ENCODE results near the gene POLR3F. TPM values are rescaled to one million over a fixed set of nuclear protein-coding genes. Genes with fewer than 3 reads are reported as not detected.

Gene POLR3F
- total and polyA plus RNA-seq, 2 donors (not counting 3 experiments of a cell fraction or from before 2014, with no cell fraction given) = 4.5 to 9.8 TPM

- ChIA-PET CTCF (interaction anchor here (0.6 kb wide), 1 partner anchor 1187 kb away, joined by 3 read pairs; no protein-coding TSS in a partner anchor), POLR2A (interaction anchor here (0.7 kb wide), 1 partner anchor 358 kb away, joined by 6 read pairs; no protein-coding TSS in a partner anchor)
- TF ChIP-seq, protein P1, sequence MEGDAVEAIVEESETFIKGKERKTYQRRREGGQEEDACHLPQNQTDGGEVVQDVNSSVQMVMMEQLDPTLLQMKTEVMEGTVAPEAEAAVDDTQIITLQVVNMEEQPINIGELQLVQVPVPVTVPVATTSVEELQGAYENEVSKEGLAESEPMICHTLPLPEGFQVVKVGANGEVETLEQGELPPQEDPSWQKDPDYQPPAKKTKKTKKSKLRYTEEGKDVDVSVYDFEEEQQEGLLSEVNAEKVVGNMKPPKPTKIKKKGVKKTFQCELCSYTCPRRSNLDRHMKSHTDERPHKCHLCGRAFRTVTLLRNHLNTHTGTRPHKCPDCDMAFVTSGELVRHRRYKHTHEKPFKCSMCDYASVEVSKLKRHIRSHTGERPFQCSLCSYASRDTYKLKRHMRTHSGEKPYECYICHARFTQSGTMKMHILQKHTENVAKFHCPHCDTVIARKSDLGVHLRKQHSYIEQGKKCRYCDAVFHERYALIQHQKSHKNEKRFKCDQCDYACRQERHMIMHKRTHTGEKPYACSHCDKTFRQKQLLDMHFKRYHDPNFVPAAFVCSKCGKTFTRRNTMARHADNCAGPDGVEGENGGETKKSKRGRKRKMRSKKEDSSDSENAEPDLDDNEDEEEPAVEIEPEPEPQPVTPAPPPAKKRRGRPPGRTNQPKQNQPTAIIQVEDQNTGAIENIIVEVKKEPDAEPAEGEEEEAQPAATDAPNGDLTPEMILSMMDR (IDR thresholded peaks at IDR 0.05; ENCODE audit: extremely low read depth in 1 of 2, insufficient read depth in 1 of 2, low read depth in 1 of 2, low read length in 2 of 2) = no peak
- TF ChIP-seq, protein P2, sequence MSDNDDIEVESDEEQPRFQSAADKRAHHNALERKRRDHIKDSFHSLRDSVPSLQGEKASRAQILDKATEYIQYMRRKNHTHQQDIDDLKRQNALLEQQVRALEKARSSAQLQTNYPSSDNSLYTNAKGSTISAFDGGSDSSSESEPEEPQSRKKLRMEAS (IDR thresholded peaks at IDR 0.05; ENCODE audit: insufficient read depth, insufficient read length) = no peak
- TF ChIP-seq JUN (IDR thresholded peaks at IDR 0.05; ENCODE audit: borderline replicate concordance, insufficient read depth, insufficient read length, low read depth) = no peak
- no peak for TF ChIP-seq POLR2AphosphoS5 (IDR thresholded peaks at IDR 0.05; ENCODE audit: insufficient read depth, low read depth, low read length)
- TF ChIP-seq MYC (IDR thresholded peaks at IDR 0.05; ENCODE audit: low read depth, low read length) = no peak
- TF ChIP-seq EZH2 (IDR thresholded peaks at IDR 0.05; ENCODE audit: borderline replicate concordance, low read depth, low read length, severe bottlenecking) = no peak
- TF ChIP-seq POLR2A (IDR thresholded peaks at IDR 0.05; ENCODE audit: low read depth, low read length) = no peak
- TF ChIP-seq GATA2 (IDR thresholded peaks at IDR 0.05; ENCODE audit: insufficient read depth, insufficient read length, low read depth, low read length) = no peak
- TF ChIP-seq FOS (IDR thresholded peaks at IDR 0.05; ENCODE audit: borderline replicate concordance, insufficient read depth, low read length) = no peak
- H3K4me3 ChIP-seq (replicated peaks in 1 of 3; ENCODE audit: insufficient read depth in 1 of 3, low read depth in 1 of 3, low read length in 3 of 3) = no peak overlapping the region
- H3K9me3 ChIP-seq (replicated peaks; ENCODE audit: control insufficient read depth, insufficient read depth, low read length) = no peaks in the 10 kb centered on the region
- no peak for DNase-seq (ENCODE audit: low read depth, low spot score)
- H3K27ac ChIP-seq (ENCODE audit: insufficient read depth, low read depth, low read length) = no peak overlapping the region
- H2AFZ ChIP-seq (ENCODE audit: low read depth, low read length) = no peak overlapping the region
- BruUV-seq (replicated peaks) = no TSS peak
- no peaks in the 10 kb centered on the region for H3K36me3 ChIP-seq (ENCODE audit: control insufficient read depth in 2 of 2, extremely low read depth in 1 of 2, insufficient read depth in 2 of 2, low read length in 2 of 2)
- no peaks in the 10 kb centered on the region for H3K79me2 ChIP-seq (ENCODE audit: control insufficient read depth, insufficient read depth, low read length)
- H3K9ac ChIP-seq (replicated peaks; ENCODE audit: extremely low read depth, insufficient read depth, low read length) = no peak overlapping the region
- intact Hi-C loops (cut with micrococcal nuclease) (no loop called here), dilution Hi-C loops (cut with MboI; ENCODE audit: extremely low pct_ligation_motif_present, low sequenced_read_pairs) (no loop called here)
- H4K20me1 ChIP-seq (replicated peaks; ENCODE audit: control insufficient read depth, extremely low read depth, insufficient read depth, low read length) = no peaks in the 10 kb centered on the region
- no peak overlapping the region for H3K4me2 ChIP-seq (ENCODE audit: insufficient read depth, low read length)
- H3K9me1 ChIP-seq (replicated peaks; ENCODE audit: control insufficient read depth, extremely low read depth, insufficient read depth, low read length) = no peaks in the 10 kb centered on the region
- no peak for FAIRE-seq
- no peaks in the 10 kb centered on the region for H3K4me1 ChIP-seq (ENCODE audit: control insufficient read depth, extremely low read depth, insufficient read depth, low read length)
- no peaks in the 10 kb centered on the region for H3K27me3 ChIP-seq (ENCODE audit: control insufficient read depth in 2 of 2, insufficient read depth in 2 of 2, low read length in 2 of 2)
Observed at GRCh38 chr20:18436847-18437246, 30.3 kb upstream of the POLR3F start.
